Measurements from ENCODE around the gene TAOK3.

- TF ChIP-seq, protein P1, sequence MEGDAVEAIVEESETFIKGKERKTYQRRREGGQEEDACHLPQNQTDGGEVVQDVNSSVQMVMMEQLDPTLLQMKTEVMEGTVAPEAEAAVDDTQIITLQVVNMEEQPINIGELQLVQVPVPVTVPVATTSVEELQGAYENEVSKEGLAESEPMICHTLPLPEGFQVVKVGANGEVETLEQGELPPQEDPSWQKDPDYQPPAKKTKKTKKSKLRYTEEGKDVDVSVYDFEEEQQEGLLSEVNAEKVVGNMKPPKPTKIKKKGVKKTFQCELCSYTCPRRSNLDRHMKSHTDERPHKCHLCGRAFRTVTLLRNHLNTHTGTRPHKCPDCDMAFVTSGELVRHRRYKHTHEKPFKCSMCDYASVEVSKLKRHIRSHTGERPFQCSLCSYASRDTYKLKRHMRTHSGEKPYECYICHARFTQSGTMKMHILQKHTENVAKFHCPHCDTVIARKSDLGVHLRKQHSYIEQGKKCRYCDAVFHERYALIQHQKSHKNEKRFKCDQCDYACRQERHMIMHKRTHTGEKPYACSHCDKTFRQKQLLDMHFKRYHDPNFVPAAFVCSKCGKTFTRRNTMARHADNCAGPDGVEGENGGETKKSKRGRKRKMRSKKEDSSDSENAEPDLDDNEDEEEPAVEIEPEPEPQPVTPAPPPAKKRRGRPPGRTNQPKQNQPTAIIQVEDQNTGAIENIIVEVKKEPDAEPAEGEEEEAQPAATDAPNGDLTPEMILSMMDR (IDR thresholded peaks at IDR 0.05): no peak
- no peak for TF ChIP-seq EZH2phosphoT487 (IDR thresholded peaks at IDR 0.05)
Observed at GRCh38 chr12:118375348-118375747, 2.6 kb upstream of the TAOK3 start.
